ENCODE measurements around the gene UTY. TPM values are rescaled to one million over a fixed set of nuclear protein-coding genes. Genes with fewer than 3 reads are reported as not detected.

UTY gene
- total RNA-seq (not detected in 2 replicates), polyA plus RNA-seq (not detected in 2 replicates)

DNA sequence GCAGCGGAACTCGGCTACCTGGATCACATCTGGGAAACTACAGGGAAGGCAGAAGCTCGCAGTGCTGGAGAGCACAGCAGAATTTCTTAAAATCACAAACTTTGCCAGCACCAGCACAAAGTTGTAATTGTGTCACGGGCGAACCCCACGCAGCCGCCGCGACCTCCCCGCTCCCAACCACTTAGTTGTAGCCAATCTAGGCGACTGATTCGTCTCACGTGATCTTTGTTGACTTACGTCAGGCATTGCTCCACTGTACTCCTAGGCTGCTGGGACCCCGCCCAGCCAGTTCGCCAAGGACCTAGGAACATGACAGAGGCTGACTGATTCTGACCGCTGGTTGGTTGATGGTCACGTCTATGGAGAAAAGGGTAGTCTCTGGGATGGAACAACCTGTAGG, at the start of gene UTY:
Gene UTY (minus strand): TSS at position 206 of the 400 bp plus-strand sequence. CDS start 368 bp downstream, outside the sequence.
- no peak within 1 kb of the TSS for H3K27ac ChIP-seq
- no peaks in the 10 kb centered on the region for H3K4me1 ChIP-seq (ENCODE audit: insufficient read depth)
- no peaks in the 10 kb centered on the region for H3K36me3 ChIP-seq (replicated peaks; ENCODE audit: insufficient read depth, low read depth)
- H4K20me1 ChIP-seq (ENCODE audit: insufficient read depth, poor library complexity, severe bottlenecking): no peaks in the 10 kb centered on the region
- H3K79me2 ChIP-seq: no peaks in the 10 kb centered on the region
- no CpG with 5 or more reads among the region's 18 CpGs for WGBS (ENCODE audit: low lambda C conversion rate, missing lambda C conversion rate)
- no peak within 1 kb of the TSS for H3K4me2 ChIP-seq
- TF ChIP-seq, protein P1, sequence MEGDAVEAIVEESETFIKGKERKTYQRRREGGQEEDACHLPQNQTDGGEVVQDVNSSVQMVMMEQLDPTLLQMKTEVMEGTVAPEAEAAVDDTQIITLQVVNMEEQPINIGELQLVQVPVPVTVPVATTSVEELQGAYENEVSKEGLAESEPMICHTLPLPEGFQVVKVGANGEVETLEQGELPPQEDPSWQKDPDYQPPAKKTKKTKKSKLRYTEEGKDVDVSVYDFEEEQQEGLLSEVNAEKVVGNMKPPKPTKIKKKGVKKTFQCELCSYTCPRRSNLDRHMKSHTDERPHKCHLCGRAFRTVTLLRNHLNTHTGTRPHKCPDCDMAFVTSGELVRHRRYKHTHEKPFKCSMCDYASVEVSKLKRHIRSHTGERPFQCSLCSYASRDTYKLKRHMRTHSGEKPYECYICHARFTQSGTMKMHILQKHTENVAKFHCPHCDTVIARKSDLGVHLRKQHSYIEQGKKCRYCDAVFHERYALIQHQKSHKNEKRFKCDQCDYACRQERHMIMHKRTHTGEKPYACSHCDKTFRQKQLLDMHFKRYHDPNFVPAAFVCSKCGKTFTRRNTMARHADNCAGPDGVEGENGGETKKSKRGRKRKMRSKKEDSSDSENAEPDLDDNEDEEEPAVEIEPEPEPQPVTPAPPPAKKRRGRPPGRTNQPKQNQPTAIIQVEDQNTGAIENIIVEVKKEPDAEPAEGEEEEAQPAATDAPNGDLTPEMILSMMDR (IDR thresholded peaks at IDR 0.05; ENCODE audit: poor library complexity): no peak
- TF ChIP-seq EZH2phosphoT487 (IDR thresholded peaks at IDR 0.05; ENCODE audit: low read depth, severe bottlenecking, unreplicated experiment): no peak
- no peaks in the 10 kb centered on the region for H3K9me3 ChIP-seq (ENCODE audit: low read depth)
- no peaks in the 10 kb centered on the region for H3K9me2 ChIP-seq (replicated peaks; ENCODE audit: insufficient read depth)
- DNase-seq (ENCODE audit: low spot score): no peak
- no peaks in the 10 kb centered on the region for H3K27me3 ChIP-seq
- no peak within 1 kb of the TSS for H2AFZ ChIP-seq
- H3K4me3 ChIP-seq: no peak within 1 kb of the TSS

DNA sequence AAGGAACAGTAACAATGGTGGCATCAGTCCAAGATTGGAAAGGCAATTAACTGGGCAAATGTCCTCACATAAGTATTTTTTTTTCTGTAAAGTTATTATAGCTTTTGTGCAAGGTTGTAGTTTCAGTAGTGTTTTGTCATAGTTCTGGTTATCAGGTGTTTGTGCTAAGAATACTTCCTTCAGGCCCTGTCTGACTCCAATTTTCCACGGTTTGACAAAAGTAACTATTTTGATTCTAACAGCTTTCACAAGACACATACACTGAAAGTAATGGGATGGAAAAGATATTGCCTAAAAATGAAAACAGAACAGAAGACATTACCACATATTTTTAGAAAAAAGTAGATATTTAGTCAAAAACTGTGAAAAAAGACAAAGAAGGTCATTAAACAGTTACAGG, 40.6 kb upstream of the UTY start:
- Histone ChIP-seq H2AFZ (no peak overlapping the region), H3K9me3 (ENCODE audit: low read depth) (no peaks in the 10 kb centered on the region), H3K79me2 (no peaks in the 10 kb centered on the region), H4K20me1 (ENCODE audit: insufficient read depth, poor library complexity, severe bottlenecking) (no peaks in the 10 kb centered on the region), H3K4me2 (no peak overlapping the region), H3K4me3 (no peak overlapping the region), H3K27me3 (no peaks in the 10 kb centered on the region), H3K4me1 (ENCODE audit: insufficient read depth) (no peaks in the 10 kb centered on the region), H3K36me3 (replicated peaks; ENCODE audit: insufficient read depth, low read depth) (no peaks in the 10 kb centered on the region), H3K27ac (no peak overlapping the region), H3K9me2 (replicated peaks; ENCODE audit: insufficient read depth) (no peaks in the 10 kb centered on the region)
- no peak for DNase-seq (ENCODE audit: low spot score)
- no peak for TF ChIP-seq EZH2 (IDR thresholded peaks at IDR 0.05; ENCODE audit: borderline replicate concordance)
- no peak for TF ChIP-seq EZH2phosphoT487 (IDR thresholded peaks at IDR 0.05; ENCODE audit: low read depth, severe bottlenecking, unreplicated experiment)
- TF ChIP-seq, protein P1 (IDR thresholded peaks at IDR 0.05; ENCODE audit: poor library complexity): no peak
- WGBS (ENCODE audit: low lambda C conversion rate, missing lambda C conversion rate): no CpG with 5 or more reads among the region's 1 CpG

DNA sequence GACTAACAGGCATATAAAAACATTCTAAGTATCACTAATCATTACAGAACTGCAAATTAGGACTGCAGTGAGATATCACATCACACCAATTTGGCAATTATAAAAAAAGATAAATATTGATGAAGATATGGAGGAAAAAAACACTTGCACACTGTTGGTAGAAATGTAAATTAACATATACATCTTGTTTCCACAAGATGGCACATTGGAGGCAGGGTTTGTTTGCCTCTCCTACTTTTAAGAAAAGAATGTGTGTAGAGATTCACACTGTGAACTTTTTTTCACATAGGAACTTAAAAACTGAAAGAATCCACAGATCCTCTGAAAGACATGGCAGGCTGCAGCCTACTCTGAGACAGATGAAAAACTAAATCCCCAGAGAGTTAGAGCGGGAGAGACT, 21.4 kb upstream of the UTY start:
- no peak for DNase-seq (ENCODE audit: low spot score)
- WGBS (ENCODE audit: low lambda C conversion rate, missing lambda C conversion rate): no CpG with 5 or more reads among the region's 1 CpG
- H3K79me2 ChIP-seq: no peaks in the 10 kb centered on the region
- no peak overlapping the region for H3K27ac ChIP-seq
- H3K4me3 ChIP-seq: no peak overlapping the region
- H3K4me1 ChIP-seq (ENCODE audit: insufficient read depth): no peaks in the 10 kb centered on the region
- no peaks in the 10 kb centered on the region for H3K27me3 ChIP-seq
- H3K9me3 ChIP-seq (ENCODE audit: low read depth): no peaks in the 10 kb centered on the region
- H3K36me3 ChIP-seq (replicated peaks; ENCODE audit: insufficient read depth, low read depth): no peaks in the 10 kb centered on the region
- no peaks in the 10 kb centered on the region for H3K9me2 ChIP-seq (replicated peaks; ENCODE audit: insufficient read depth)
- H4K20me1 ChIP-seq (ENCODE audit: insufficient read depth, poor library complexity, severe bottlenecking): no peaks in the 10 kb centered on the region
- no peak overlapping the region for H3K4me2 ChIP-seq
- no peak for TF ChIP-seq EZH2phosphoT487 (IDR thresholded peaks at IDR 0.05; ENCODE audit: low read depth, severe bottlenecking, unreplicated experiment)
- TF ChIP-seq, protein P1 (IDR thresholded peaks at IDR 0.05; ENCODE audit: poor library complexity): no peak
- TF ChIP-seq EZH2 (IDR thresholded peaks at IDR 0.05; ENCODE audit: borderline replicate concordance): no peak
- H2AFZ ChIP-seq: no peak overlapping the region

DNA sequence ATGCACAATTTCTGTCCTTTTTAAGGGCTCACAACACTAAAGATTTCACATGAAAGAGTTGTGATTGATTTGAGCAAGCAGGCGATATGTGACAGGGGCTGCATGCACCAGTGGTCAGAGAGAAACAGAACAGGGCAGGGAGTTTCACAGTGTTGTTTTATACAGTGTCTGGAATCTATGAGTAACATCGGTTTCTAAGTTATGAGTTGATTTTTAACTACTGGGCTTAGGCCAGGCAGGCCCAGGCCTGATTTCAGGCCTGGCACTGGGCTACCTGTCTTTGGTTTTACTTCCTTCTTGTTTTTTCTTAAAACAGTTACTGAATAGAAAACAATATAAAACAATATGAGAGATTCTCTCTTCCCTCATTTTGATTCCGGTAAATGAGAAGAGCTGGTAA, 13.9 kb upstream of the UTY start:
- no peaks in the 10 kb centered on the region for H3K79me2 ChIP-seq
- WGBS (ENCODE audit: low lambda C conversion rate, missing lambda C conversion rate): no CpG with 5 or more reads among the region's 3 CpGs
- H3K4me1 ChIP-seq (ENCODE audit: insufficient read depth): no peaks in the 10 kb centered on the region
- no peak overlapping the region for H3K4me2 ChIP-seq
- no peaks in the 10 kb centered on the region for H3K9me3 ChIP-seq (ENCODE audit: low read depth)
- H3K36me3 ChIP-seq (replicated peaks; ENCODE audit: insufficient read depth, low read depth): no peaks in the 10 kb centered on the region
- H3K4me3 ChIP-seq: no peak overlapping the region
- H3K27ac ChIP-seq: no peak overlapping the region
- no peak for TF ChIP-seq EZH2phosphoT487 (IDR thresholded peaks at IDR 0.05; ENCODE audit: low read depth, severe bottlenecking, unreplicated experiment)
- TF ChIP-seq, protein P1 (IDR thresholded peaks at IDR 0.05; ENCODE audit: poor library complexity): no peak
- TF ChIP-seq EZH2 (IDR thresholded peaks at IDR 0.05; ENCODE audit: borderline replicate concordance): no peak
- H3K27me3 ChIP-seq: no peaks in the 10 kb centered on the region
- no peaks in the 10 kb centered on the region for H3K9me2 ChIP-seq (replicated peaks; ENCODE audit: insufficient read depth)
- H4K20me1 ChIP-seq (ENCODE audit: insufficient read depth, poor library complexity, severe bottlenecking): no peaks in the 10 kb centered on the region
- no peak for DNase-seq (ENCODE audit: low spot score)
- H2AFZ ChIP-seq: no peak overlapping the region

All from hepatocyte (in vitro differentiated cells).